GM19395 (cell line): ENCODE results near the gene IKZF1.
A peak's percentile ranks its signal among the peaks of the same experiment; 100 is the strongest.

Experiments used
- ATAC-seq: cut with Tn5 transposase; IDR thresholded peaks from one replicate; pipeline ENCODE4 v1.9.1; 2021; ENCODE audit warnings: mild to moderate bottlenecking, moderate library complexity; ENCODE audit not compliant: unreplicated experiment

IKZF1 gene

DNA sequence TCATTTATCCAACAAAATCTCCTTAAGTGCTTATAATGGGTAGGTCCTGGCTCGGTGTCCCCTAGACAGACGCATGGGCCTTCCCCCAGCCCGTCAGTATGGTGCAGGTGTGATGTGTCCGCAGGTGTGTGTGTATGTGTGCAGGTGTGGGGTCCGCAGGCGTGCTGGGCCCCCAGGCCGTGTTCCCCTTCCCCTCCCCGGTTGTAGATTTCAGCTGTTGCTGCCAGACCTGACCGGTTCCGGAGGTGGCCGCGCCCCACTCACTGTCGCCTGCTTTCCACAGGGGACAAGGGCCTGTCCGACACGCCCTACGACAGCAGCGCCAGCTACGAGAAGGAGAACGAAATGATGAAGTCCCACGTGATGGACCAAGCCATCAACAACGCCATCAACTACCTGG, 95.1 kb downstream of the IKZF1 start:
- no peak for ATAC-seq

DNA sequence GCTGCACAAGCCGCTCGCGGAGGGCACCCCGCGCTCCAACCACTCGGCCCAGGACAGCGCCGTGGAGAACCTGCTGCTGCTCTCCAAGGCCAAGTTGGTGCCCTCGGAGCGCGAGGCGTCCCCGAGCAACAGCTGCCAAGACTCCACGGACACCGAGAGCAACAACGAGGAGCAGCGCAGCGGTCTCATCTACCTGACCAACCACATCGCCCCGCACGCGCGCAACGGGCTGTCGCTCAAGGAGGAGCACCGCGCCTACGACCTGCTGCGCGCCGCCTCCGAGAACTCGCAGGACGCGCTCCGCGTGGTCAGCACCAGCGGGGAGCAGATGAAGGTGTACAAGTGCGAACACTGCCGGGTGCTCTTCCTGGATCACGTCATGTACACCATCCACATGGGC, 95.6 kb downstream of the IKZF1 start:
- ATAC-seq = no peak

DNA sequence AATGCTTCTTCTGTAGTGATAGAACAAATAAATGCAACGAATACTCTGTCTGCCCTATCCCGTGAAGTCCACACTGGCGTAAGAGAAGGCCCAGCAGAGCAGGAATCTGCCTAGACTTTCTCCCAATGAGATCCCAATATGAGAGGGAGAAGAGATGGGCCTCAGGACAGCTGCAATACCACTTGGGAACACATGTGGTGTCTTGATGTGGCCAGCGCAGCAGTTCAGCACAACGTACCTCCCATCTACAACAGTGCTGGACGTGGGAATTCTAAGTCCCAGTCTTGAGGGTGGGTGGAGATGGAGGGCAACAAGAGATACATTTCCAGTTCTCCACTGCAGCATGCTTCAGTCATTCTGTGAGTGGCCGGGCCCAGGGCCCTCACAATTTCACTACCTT, 99.9 kb downstream of the IKZF1 start:
- no peak for ATAC-seq

DNA sequence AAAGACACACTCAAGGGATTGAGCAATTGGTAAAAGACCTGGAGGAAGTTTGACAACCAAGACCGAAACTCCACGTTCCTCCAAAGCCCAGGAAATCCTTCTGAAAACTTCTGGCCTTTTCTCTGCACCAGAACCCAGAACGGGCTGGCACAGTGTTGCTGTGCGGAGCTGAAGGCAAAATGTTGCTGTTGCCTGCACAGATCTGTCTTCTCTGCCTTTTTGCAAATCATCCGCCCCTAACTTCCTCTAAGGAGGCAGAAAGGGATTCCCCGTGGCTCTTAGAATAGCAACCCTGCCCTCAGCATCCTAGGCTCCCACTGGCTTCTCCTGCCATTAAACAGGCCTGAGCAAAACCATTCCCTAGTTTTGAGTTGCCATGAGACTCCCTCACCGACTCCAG, 100.7 kb downstream of the IKZF1 start:
- ATAC-seq = no peak

DNA sequence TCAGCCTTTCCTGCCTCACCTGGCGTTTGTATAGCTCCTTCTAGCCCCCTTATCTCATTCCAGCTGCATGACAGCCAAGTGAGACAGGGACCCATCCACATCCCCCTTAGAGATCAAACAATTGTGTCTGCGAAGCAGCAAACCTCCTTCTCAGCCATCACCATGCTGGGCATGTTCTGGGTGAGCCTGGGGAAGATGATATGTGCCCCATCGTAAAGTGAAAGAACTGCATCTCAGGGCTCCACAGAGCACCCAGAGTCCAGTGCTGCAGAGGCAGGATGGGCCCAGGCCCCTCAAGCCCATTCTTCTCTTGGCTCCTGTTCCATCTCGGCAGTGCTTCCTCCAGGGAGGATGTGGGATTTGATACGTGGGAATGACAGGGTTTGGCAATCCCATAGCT, 102.4 kb downstream of the IKZF1 start:
- ATAC-seq = no peak

DNA sequence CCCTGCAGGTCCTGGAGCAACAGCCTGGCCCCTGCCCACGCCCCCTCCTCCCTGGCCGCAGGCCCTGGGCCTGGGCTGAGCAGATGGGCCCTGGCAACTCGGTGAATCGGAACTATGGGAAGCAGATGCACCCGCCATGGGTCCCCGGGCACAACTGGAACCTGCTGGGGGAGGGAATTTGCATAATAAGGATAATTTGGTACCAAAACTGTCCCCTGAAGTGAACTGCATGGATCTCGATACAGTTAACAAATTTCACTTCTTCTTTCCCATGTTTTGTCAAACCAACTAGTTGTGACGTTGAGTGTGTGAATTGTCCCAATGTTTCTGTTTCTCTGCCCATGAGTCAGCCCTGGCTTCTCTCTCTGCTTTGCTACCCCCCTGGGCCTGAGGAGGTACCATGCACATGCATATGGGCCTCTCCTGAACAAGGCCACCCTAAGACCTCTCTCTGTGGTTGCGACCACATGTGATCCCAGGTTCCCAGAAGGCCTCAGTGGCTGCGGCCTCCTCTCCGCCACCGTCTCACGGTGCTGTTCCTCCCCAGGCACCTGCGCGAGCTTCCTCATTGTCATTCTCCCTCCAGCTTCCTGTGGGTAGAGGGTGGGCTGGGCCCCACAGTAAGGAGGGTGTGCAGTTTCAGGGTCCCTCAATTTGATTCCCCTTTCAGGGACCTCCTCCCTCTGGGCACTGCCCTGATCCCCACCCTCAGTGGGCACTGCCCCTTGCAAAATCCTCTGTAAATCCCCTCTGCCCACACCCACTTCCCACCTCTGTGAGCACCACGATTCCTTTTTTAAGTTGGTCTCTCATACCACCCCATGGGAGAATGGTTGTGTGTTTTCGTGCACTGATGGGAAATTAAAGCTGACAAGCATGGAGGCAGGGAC, 105.6 kb downstream of the IKZF1 start:
- peak; percentile 62 for ATAC-seq

DNA sequence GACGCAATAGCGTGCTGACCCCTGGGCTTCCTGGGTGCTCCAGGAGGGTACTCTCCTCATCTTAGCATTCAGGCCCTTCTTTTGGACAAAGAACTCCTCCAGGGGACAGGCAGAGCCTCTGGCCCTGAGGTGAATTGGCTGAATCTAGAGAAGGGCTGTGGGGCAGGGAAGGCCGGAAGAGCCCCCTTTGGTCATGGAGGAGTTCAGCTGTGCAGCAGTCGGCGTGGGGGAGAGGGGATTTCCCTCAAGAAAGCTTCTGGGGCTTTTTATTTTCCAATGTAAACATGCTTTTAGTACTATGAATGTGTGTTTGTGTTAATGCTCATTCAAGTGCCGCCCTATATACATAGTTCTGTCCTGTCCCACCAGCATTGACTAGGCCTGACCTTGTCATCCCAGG, 106.8 kb downstream of the IKZF1 start:
- no peak for ATAC-seq

DNA sequence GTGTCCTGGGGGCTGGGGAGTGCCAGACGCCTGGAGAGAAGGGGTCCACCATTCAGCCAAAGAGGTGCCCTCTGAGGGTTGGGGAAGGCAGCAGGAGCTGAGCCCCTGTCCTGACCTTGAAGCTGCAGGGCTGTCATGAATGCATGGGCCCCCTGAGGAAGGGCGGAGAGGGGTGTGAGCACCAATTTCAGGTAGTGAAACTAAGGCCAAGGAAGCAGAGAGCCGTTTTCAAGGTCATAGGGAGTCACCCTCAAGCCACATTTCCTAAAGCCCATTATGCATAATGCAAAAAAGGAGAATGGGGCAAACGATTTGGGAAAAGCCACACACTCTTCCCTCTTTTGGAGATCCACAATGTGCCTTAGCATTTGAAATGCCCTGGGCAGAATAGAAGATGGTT, 108.5 kb downstream of the IKZF1 start:
- no peak for ATAC-seq

DNA sequence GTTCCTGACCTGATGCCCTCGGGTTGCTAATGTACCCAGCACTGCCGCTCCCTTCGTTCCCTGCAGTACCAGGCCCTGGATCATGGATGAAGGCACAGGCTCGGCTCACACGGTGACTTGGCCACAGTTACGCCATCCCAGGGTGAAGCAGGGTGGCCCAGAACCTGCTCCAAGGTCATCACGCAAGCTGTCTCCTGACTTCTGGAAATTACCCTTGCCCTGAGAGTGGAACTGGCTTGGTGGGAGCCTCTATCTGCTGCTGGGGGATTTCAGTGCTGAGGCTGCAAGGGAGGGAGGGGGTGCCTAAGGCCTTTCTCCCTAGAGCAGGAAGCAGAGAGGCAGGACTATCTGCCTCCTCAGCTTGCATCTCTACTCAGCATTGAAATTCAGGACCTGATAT, 109.0 kb downstream of the IKZF1 start:
- no peak for ATAC-seq

DNA sequence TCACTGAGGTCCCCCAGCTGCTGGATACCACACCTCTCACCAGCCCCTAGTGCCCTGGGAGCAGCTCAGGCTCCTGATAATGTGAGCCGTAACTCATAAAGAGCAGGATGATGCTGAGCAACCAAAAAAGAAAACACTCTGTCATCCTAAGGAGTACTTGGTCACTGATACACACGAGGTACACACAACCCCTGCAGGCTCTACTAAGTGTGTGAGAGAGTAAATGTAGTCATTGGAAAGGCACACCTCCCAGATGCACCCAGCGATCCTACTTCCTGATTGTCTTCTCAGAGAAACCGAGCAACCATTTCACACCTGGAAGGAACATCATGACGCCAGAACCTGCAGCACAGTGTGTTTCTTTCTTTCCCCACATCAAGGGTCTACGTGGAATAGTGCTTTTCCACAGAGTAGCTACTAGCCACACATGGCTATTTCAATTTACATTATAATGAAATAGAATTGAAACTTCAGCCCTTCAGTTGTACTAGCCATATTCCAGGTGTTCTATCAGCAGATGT, 111.4 kb downstream of the IKZF1 start:
- no peak for ATAC-seq

DNA sequence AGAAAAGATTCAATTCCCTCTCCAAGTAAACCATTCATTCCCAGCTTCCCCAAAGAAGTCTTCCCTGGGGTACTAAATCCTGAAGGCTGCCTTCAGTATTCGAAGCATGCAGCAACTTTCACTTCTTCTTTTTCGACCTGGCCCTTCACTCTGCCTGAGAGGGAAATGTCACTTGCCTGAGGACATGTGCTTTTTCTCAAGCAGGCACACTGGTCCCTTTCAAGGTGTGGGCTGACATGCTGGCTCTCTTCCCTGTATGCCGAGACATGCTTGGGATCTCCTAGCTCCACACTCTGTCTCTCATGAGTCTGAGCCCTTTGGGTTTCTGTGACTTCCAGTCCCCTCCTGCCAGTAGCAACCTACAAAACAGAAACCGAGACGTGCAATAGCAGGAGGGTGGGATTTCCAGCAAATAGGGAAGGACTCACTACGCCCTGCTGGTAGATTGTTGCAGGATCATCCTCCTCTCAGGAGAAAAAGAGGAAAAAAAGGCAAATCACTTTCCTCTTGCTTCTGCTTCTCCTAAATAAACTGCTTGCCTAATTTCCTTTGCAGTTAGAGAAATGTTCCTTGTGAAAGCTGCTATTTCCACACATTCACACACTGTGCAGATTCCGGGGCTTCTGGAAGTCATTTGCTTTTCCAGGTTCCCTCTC, 112.1 kb downstream of the IKZF1 start:
- ATAC-seq = peak; percentile 87

DNA sequence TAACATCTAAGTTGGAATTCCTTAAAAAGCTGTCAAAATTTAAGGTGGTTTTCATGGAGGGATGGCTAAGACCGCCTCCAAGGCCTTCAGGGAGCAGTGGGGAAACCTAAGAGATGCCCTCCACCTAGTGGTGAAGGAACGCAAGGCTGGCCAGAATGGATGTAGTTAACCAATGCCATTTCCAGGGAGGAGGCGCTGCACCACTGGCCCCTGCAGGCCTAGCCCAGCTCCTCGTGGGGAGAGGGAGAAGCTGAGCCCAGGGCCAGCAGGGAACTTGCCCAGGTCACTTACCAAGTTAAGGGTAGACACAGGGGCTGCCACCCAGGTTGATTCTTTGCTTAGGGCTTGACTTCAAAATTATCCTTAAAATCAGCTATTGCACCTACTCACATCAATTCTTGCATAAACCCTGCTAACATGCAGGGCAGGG, 113.6 kb downstream of the IKZF1 start:
- ATAC-seq = peak; percentile 84

DNA sequence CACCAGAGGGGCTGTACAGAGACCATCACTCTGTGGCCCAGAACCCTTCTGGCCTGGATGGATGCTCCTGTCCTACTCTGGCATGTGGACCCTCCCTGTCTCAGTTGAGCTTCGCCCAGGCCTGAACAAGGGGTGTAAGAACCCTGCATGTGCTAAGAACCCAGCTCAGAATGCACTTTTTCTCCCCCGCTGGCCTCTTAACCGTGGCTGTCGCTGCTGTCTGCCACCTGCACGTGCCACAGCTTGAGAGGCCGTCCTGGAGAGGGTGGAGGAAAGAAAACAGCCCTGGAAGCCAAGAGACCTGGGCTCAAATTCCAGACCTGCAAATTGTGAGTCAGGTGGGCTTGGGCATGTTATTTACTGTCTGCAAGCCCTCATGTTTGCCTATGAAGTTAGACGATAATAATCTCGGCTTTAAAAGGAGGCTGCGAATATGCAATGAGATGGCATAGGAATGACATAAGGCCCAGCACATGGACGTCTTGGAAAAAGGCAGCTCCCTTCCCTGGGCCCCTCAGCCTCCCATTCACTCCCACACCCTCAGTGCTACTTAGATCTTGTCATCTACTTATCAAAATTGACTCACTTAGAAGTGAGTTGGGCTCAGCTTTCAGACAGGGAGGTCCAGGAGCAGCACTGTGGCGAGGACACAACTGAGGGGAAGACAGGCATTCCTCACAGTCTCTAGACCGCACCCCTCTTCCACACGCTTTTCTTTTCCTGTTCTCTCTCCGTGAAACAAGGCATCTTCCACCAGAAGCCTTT, 114.2 kb downstream of the IKZF1 start:
- ATAC-seq = no peak

DNA sequence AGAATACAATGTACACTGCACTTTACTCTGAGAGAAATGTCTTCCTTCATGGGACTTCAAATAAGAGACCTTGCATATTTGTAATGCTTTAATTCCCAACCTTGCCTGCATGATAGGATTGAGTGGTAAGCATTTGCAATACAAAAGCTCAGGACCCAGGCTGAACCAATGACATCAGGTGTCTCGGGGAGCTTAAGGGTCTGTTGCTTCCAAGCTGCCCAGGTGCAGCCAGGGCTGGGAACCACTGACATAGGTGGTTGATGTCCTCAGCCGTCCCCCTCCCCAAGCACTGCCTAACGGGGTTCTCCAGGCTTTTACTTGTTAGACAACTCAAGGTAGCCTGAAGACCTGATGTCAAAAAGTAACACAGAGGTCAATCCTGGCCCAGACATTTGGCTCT, 116.5 kb downstream of the IKZF1 start:
- ATAC-seq = no peak

DNA sequence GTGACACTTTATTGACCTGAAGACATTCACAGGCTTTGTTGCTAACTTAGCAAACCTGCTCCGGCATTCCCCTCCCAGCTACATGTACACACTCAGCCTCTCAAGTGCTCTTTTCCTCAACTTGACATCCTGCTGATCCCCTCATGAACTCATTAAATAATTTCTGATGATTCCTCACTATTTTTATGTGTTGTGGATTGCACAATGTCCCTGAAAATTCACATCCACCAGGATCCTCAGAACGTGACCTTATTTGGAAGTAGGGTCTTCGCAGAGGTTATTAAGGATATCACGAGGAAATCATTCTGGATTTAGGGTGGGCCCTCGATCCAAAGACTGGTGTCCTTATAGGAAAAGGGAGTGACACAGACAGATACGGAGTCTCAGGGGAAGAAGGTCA, 118.3 kb downstream of the IKZF1 start:
- ATAC-seq = no peak

DNA sequence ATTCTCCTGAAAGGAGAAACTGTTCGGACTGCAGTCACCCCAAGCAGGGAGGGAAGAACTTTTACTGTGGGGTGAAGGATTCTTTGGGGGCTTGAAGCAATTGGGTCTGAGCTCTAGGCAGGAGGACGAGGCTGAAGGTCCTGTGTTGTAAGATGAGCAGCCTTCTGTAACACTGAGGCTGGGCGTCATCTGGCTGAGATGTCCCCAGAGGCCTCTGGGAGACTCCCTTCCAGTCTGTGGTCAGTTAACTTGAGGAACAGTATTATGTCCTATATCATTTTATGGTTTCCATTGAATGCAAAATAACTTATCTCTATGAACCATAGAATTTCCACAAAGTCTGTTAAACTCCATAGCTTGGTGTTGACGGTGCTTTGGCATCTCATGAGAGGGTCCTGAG, 119.3 kb downstream of the IKZF1 start:
- no peak for ATAC-seq

DNA sequence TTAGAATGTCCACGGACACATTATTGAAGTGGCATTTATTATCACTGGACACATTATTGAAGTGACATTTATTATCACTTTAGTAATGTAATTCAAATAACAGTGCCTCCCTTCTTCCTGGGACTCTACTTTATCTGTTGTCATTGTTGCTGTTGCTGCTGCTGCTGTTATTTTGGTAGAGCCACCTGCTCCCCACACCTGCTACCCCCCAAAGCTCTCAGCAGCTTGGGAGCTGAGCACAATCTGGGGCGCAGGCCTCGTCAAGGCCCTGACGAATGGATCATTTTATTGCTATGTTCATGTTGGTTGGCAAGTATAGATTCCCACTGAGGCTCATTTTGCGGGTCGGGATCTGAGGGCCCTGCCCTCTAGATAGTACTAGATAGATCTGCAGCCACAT, 120.8 kb downstream of the IKZF1 start:
- ATAC-seq = no peak

DNA sequence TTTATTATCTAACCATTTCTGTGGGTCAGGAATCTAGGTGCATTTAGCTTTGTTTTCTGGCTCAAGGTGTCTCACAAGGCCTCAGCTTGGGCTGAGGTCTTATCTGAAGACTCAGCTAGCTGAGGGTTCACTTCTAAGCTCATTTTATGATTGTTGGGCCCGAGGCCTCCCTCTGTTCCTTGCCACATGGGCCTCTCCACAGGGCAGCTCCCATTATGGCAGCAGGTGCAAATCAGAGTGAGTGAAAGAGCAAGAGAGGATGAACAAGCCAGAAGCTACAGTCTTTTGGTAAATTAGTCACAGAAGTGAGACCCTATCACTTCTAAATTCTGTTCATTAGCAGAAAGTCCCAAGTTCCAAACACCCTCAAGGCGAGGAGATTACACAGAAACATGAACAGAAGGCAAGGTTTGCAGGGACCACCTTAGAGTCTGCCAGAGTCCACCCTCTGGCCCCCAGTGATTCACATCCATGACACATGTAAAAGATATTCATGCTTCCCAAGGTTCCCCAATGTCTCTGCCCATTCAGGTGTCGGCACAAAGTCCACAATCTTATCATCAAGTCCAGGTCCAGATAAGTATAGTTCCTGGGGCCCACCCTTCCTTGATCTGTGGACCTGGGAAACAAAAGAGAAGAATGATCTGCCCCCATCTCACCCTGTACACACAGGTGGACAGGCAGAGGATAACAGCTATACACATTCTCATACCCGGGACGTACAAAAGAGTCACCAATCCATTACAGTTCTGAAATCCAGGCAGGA, 121.9 kb downstream of the IKZF1 start:
- ATAC-seq = no peak

DNA sequence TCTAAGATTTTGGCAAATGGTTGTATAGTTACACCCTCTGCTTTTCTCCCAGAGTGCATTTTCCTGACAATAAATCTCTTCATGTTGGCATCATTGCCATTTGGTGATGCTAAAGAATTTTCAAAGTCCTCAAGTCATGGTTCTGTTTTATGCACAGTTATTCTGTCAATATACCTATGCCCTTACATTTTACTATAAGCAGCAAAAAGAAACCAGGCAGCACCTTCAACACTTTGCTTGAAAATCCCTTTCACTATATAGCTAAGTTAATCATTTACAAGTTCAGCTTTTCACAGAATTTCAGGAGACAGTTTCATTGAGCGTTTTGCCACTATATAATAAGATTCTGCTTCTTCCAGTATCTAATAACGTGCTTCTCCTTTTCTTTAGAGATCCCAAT, 123.0 kb downstream of the IKZF1 start:
- no peak for ATAC-seq

DNA sequence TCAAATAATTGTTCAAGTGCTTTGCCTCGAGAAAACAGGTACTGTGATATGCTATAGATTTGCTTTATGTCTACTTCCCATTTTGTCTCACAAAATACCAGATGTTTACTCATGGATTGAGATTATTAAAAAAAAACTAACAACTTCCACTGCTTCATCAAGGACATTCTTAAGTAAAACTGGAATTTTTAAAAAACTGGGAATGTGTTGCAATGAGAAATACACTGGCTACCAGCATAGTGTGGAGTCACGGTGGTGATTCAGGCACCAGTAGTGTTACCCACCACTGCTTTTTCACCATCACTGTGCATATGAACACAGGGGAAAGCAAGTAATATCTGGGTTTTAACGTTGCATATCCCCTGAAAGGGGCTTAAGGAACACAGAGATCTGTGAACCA, 124.4 kb downstream of the IKZF1 start:
- no peak for ATAC-seq

DNA sequence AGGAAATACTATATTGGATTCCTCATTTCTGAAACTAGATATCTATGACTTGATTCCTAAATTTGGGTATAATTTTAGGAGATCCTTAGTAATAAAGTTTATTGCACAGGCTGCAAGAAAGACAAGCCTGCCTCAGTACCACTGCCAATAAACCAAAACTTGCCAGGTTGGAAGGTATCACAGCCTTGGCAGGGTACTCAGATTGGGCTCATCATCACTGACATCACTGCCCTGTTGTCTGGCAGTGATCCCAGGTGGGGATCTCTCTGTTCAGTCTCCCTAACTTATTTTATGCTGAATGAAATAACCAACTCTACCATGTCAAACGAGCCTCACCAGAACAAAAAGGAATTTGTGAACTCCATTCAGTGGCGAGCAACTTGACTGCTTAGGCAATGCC, 126.8 kb downstream of the IKZF1 start:
- no peak for ATAC-seq
